SU-DHL-6 (cell line): ENCODE data around the gene ANKRD36C.
"Not testable (repeated sequence)": the region's sequence is repeated elsewhere in the genome, so short reads cannot be mapped to it uniquely, and the experiment has no call there.

ENCODE experiments used
- CTCF ChIP-seq: fragments of 200-600 bp; sonication (generic); IDR thresholded peaks from one replicate; pipeline ENCODE4 v1.5.1; 2017; ENCODE audit warnings: antibody characterized with exemption, mild to moderate bottlenecking, low read length, moderate library complexity; ENCODE audit not compliant: insufficient read depth, poor library complexity, severe bottlenecking
- EZH2phosphoT487 ChIP-seq: fragments of 200-600 bp; sonication (generic), shearing (Covaris generic); conservative IDR thresholded peaks from 2 replicates; pipeline ENCODE4 v1.6.1; 2018; ENCODE audit warnings: mild to moderate bottlenecking, antibody characterized with exemption, low read length, moderate library complexity, mixed read lengths

DNA sequence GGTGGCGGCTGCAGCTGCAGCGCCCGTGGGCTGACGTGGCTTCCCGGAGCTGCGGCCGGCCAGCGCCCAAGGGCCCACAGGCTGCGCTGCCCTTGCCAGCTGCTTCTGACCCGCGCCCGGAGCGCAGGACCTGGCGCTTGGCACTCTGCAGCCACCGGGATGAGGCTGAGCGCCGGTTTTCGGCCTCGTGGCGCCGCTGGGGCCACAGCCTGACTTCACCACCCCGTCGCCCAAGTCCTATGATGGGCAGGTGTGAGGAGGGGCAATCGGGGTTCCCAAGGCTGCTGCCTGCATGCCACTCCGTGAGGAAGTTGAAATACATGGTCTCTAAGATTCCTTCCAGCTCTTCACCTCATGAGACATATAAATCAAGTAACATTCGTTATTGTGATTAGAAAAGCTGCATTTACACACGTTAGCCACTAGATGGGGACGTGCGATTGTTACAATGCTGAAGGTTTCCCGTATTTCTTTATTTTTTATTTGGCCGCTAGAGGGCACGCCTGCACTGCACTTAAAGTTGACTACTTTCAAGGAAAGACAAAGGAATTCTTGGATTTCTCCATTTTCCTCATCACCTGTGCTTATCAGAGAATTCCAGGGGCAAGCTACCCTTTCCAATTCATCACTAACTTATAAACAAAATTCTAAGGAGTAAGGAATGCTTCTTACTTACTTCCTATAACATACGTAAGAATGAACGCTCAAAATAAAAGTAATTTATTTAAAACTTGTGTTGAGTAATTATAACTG is 1.1 kb upstream of the ANKRD36C start:
- peak; percentile 69 for TF ChIP-seq CTCF
- TF ChIP-seq EZH2phosphoT487: not testable (repeated sequence)
